Epithelial cell of proximal tubule (primary cell): ENCODE measurements around the gene PRM2. TPM values are rescaled to one million over a fixed set of nuclear protein-coding genes. Genes with fewer than 3 reads are reported as not detected.

ENCODE experiments used
- DNase-seq: peaks from one replicate; pipeline ENCODE4 v3.0.0-alpha.2; 2011; ENCODE audit warnings: low read depth
- H3K4me3 ChIP-seq: 2 replicates; pipeline ENCODE4 v1.5.1; 2011; ENCODE audit warnings: low read depth, mild to moderate bottlenecking, low read length
- total RNA-seq: library from RNA; depleted of rRNA; stranded (reverse); fragments of >200 nt; gene quantifications from 2 replicates; pipeline ENCODE4 v1.2.3, GENCODE V29; 2015
- TF ChIP-seq, protein P1 (sequence below): conservative IDR thresholded peaks from 2 replicates; pipeline ENCODE4 v1.5.1; 2012; ENCODE audit warnings: low read depth, mild to moderate bottlenecking, low read length

PRM2 gene
- total RNA-seq, 1 donor from 2014 or later, result not detected

DNA sequence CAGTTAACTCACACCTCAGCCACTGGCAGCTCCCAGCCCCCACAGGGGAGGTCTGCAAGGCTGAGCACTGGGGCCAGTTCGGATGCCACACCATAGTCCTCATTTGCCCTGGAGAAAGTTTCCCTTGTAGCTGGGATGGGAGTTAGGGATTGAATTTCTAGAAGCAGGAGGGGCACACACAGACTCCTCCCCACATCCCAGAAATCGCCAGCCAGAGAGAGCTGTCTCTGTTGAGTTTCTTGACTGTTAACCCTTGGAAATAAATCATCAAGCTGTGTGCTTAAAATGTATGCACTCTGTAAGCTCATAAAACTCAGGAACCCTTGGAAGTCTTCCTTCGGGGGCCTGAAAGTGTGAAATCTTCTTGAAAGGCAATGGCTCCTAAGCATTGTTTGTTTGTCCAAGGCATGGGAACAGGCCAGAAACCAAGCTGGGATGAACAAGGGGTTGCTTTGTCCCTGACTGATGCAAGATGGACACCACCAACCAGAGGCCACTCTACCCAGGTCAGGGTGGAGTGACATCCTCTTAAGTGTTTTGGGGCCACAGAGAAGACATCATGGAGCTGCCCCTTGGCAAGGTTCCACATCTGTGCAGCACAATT lies 2.5 kb downstream of the PRM2 start:
- TF ChIP-seq, protein P1, sequence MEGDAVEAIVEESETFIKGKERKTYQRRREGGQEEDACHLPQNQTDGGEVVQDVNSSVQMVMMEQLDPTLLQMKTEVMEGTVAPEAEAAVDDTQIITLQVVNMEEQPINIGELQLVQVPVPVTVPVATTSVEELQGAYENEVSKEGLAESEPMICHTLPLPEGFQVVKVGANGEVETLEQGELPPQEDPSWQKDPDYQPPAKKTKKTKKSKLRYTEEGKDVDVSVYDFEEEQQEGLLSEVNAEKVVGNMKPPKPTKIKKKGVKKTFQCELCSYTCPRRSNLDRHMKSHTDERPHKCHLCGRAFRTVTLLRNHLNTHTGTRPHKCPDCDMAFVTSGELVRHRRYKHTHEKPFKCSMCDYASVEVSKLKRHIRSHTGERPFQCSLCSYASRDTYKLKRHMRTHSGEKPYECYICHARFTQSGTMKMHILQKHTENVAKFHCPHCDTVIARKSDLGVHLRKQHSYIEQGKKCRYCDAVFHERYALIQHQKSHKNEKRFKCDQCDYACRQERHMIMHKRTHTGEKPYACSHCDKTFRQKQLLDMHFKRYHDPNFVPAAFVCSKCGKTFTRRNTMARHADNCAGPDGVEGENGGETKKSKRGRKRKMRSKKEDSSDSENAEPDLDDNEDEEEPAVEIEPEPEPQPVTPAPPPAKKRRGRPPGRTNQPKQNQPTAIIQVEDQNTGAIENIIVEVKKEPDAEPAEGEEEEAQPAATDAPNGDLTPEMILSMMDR, result no peak
- no peak overlapping the region for H3K4me3 ChIP-seq
- DNase-seq, result no peak

- TF ChIP-seq, protein P1, result no peak
- no peak within 1 kb of the TSS for H3K4me3 ChIP-seq
- no peak for DNase-seq
These were observed 3.2 kb downstream of the PRM2 start, which contains the start of gene PRM3 for GRCh38 chr16:11272921-11273720. Gene PRM3, minus strand, starts transcription at chr16:11273629. Its CDS starts 34 bp downstream, at chr16:11273595.

- no peak for DNase-seq
- TF ChIP-seq, protein P1, result no peak
- H3K4me3 ChIP-seq, result no peak overlapping the region
These were observed 3.8 kb downstream of the PRM2 start for GRCh38 chr16:11272484-11272883.

DNA sequence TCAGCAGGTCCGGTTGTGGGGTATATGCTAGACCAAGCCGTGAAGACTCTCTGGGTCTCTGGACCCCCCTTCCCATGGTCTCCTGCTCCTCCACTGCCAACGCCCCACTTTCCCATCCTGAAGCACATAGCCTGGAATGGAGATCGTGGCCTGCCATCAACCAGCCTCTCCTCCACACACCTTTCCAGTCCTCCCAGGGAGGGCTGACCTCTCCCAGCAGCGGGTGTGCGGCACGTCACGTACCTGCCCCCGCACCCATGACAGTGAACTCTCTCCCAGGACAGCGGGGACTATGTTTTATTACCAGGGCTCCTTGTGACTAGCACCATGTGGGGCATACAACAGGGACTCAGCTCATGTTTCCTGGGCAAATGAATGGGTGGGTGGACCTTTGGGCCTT lies 4.7 kb downstream of the PRM2 start:
- TF ChIP-seq, protein P1, result no peak
- no peak overlapping the region for H3K4me3 ChIP-seq
- DNase-seq, result no peak

DNA sequence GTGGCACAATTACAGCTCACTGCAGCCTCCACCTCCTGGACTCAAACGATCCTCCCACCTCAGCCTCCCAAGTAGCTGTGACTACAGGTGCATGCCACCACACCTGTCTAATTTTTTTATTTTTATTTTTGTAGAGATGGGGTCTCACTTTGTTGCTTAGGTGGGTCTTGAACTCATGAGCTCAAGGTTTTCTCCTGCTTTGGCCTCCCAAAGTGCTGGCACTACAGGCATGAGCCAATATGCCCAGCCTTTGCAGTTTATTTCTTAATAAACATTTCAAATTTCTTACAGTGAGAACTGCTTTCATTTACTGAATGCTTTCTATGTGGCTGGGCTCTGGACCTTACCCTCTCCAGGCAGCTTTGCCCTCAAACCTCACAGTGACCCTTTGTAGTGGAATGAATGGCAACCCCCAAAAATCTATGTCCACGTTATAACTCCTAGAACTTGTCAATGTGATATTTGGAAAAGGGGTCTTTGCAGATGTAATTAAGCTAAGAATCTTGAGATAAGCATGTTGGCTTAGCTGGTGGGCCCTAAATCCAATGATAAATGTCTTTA lies 5.6 kb downstream of the PRM2 start:
- TF ChIP-seq, protein P1, result no peak
- no peak overlapping the region for H3K4me3 ChIP-seq
- DNase-seq, result no peak

DNA sequence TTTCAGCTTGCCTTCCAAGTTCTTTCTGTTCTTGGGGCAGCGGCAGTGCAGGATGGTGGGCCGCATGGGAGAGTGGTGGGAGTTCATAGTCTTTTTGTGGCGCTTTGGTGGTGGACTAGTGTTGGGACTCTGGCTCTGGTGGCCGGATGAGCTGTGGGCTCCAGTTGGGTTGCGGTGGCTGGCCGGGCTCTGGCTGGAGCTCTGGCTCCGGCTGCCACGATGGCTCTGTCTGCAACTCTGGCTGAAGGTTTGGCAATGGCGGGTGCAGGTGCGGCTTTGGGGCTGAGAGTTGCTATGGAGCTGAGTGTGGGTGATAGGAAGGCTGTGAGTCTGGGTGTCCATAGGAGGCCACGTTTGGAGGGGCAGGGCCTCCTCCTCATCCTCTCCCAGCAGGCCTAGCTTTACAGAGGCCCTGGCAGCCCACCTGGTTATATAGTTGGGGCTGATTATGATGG lies 7.3 kb downstream of the PRM2 start, which contains the start of gene TNP2:
TNP2 (minus strand) TSS at position 405 of the 455 bp plus-strand sequence; CDS start at position 342, 63 bp downstream.
- H3K4me3 ChIP-seq, result no peak within 1 kb of the TSS
- DNase-seq, result no peak
- TF ChIP-seq, protein P1, result no peak
